GM12874 (cell line): Measurements from ENCODE around the gene PTPRS.

ENCODE experiments used
- CTCF ChIP-seq: IDR thresholded peaks from 2 replicates; pipeline ENCODE4 v1.5.1; 2011; ENCODE audit warnings: low read depth, mild to moderate bottlenecking, control low read depth, low read length, moderate library complexity; ENCODE audit not compliant: insufficient read depth

Gene PTPRS

GRCh38 chr19:5358173-5358800, 17.7 kb upstream of the PTPRS start:
- TF ChIP-seq CTCF: no peak

GRCh38 chr19:5357584-5357983, 17.0 kb upstream of the PTPRS start:
- no peak for TF ChIP-seq CTCF

- no peak for TF ChIP-seq CTCF
Measured at GRCh38 chr19:5356918-5357317, 16.3 kb upstream of the PTPRS start.

- TF ChIP-seq CTCF: no peak
Measured at GRCh38 chr19:5356428-5356827, 15.8 kb upstream of the PTPRS start.

GRCh38 chr19:5355693-5356092, 15.1 kb upstream of the PTPRS start:
- TF ChIP-seq CTCF: no peak

- TF ChIP-seq CTCF: no peak
Measured at GRCh38 chr19:5355076-5355475, 14.5 kb upstream of the PTPRS start.

GRCh38 chr19:5354403-5354802, 13.8 kb upstream of the PTPRS start:
- peak; percentile 47; the same call in 1 of the 2 replicates for TF ChIP-seq CTCF
